Breast epithelium (tissue), 3 donors: ENCODE data around the gene ECE1.

Experiments
- POLR2A ChIP-seq: fragments of 450-650 bp; IDR thresholded peaks from one replicate; pipeline ENCODE4 v1.6.1; 2016; ENCODE audit warnings: antibody characterized with exemption, mild to moderate bottlenecking, moderate library complexity
- POLR2AphosphoS5 ChIP-seq, 3 donors: sonication (generic); formaldehyde crosslinking; IDR thresholded peaks; one replicate each; pipeline ENCODE4 v1.6.1; 2017; ENCODE audit warnings: antibody characterized with exemption in 3 of 3
- TF ChIP-seq, protein P1 (sequence below), 3 donors: fragments of 450-650 bp; IDR thresholded peaks; one replicate each; pipeline ENCODE4 v1.5.1; 2016 to 2017; ENCODE audit warnings: antibody characterized with exemption in 3 of 3, mild to moderate bottlenecking in 3 of 3, moderate library complexity in 3 of 3

DNA sequence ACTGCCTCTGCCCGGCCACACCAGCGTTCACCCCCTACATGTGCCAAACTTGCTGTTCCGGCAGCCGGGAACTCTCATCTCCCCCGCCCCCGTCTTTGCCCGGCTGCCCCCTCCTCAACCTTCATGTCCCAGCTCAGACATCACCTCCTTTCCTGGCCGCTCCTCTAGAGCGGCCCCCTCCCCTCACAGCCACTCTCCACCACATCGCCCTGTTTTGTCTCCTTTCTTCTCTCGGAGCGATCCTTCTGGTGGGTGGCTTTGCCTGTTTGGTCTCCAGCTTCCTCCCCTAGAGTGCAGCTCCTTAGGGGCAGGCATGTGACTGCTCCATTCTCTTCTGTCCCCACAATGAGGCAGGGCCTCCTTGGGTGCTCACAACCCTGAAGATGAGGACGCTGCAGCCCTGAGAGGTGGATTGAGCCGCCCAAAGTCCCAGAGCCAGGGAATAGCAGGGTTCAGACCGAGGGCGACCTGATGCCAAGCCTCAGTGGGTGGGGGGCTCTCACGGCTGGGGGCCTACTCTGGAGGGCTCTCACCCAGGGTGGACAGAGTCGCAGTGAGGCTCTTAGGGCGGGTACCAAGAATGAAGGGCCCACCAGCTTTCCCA is 44.9 kb upstream of the ECE1 start:
- TF ChIP-seq, protein P1, sequence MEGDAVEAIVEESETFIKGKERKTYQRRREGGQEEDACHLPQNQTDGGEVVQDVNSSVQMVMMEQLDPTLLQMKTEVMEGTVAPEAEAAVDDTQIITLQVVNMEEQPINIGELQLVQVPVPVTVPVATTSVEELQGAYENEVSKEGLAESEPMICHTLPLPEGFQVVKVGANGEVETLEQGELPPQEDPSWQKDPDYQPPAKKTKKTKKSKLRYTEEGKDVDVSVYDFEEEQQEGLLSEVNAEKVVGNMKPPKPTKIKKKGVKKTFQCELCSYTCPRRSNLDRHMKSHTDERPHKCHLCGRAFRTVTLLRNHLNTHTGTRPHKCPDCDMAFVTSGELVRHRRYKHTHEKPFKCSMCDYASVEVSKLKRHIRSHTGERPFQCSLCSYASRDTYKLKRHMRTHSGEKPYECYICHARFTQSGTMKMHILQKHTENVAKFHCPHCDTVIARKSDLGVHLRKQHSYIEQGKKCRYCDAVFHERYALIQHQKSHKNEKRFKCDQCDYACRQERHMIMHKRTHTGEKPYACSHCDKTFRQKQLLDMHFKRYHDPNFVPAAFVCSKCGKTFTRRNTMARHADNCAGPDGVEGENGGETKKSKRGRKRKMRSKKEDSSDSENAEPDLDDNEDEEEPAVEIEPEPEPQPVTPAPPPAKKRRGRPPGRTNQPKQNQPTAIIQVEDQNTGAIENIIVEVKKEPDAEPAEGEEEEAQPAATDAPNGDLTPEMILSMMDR (IDR thresholded peaks at IDR 0.05), result no peak
- TF ChIP-seq POLR2AphosphoS5 (IDR thresholded peaks at IDR 0.05) (no peak), POLR2A (no peak)
